ENCODE measurements around the gene KARS1. TPM values are rescaled to one million over a fixed set of nuclear protein-coding genes. Genes with fewer than 3 reads are reported as not detected.
"Not testable (repeated sequence)": the region's sequence is repeated elsewhere in the genome, so short reads cannot be mapped to it uniquely, and the experiment has no call there.

The KARS1 gene
- total RNA-seq, 1 donor from 2014 or later, result 93.3 TPM

GRCh38 chr16:75593825-75594820, 53.3 kb downstream of the KARS1 start:
- Mint-ChIP-seq H3K27ac (ENCODE audit: unreplicated experiment) (no peak overlapping the region), H3K4me3 (ENCODE audit: unreplicated experiment) (no peak overlapping the region), H3K4me1 (ENCODE audit: low read depth) (peaks cover 12% of the 10 kb centered on the region), H3K27me3 (ENCODE audit: low read depth) (no peaks in the 10 kb centered on the region), H3K36me3 (ENCODE audit: low read depth) (peaks cover 14% of the 10 kb centered on the region), H3K9me3 (ENCODE audit: low read depth) (peaks cover 12% of the 10 kb centered on the region)
- TF ChIP-seq CTCF (IDR thresholded peaks at IDR 0.05), result no peak
- DNase-seq (ENCODE audit: low spot score), result no peak

GRCh38 chr16:75593308-75593707, 54.2 kb downstream of the KARS1 start:
- no peak for TF ChIP-seq CTCF (IDR thresholded peaks at IDR 0.05)

GRCh38 chr16:75591927-75592326, 55.5 kb downstream of the KARS1 start:
- H3K27ac Mint-ChIP-seq (ENCODE audit: unreplicated experiment), result peak overlapping the region; percentile 36
- DNase-seq (ENCODE audit: low spot score); H3K4me3 Mint-ChIP-seq (ENCODE audit: unreplicated experiment): not testable (repeated sequence)

More at GRCh38 chr16:75593308-75593707, 54.2 kb downstream of the KARS1 start:
- Mint-ChIP-seq H3K27ac (ENCODE audit: unreplicated experiment) (no peak overlapping the region), H3K36me3 (ENCODE audit: low read depth) (peaks cover 13% of the 10 kb centered on the region), H3K27me3 (ENCODE audit: low read depth) (no peaks in the 10 kb centered on the region), H3K4me3 (ENCODE audit: unreplicated experiment) (no peak overlapping the region), H3K9me3 (ENCODE audit: low read depth) (peaks cover 12% of the 10 kb centered on the region), H3K4me1 (ENCODE audit: low read depth) (peaks cover 12% of the 10 kb centered on the region)
- no peak for DNase-seq (ENCODE audit: low spot score)

GRCh38 chr16:75590920-75591843, 56.3 kb downstream of the KARS1 start:
- H3K9me3 Mint-ChIP-seq (ENCODE audit: low read depth), result no peaks in the 10 kb centered on the region
- H3K4me1 Mint-ChIP-seq (ENCODE audit: low read depth), result peaks cover 12% of the 10 kb centered on the region
- peak; percentile 43 for TF ChIP-seq CTCF (IDR thresholded peaks at IDR 0.05)
- no peak for DNase-seq (ENCODE audit: low spot score)
- no peak overlapping the region for H3K4me3 Mint-ChIP-seq (ENCODE audit: unreplicated experiment)
- no peaks in the 10 kb centered on the region for H3K27me3 Mint-ChIP-seq (ENCODE audit: low read depth)
- H3K36me3 Mint-ChIP-seq (ENCODE audit: low read depth), result no peaks in the 10 kb centered on the region
- peak overlapping the region; percentile 90 for H3K27ac Mint-ChIP-seq (ENCODE audit: unreplicated experiment)

More at GRCh38 chr16:75591927-75592326, 55.5 kb downstream of the KARS1 start:
- peaks cover 12% of the 10 kb centered on the region for H3K4me1 Mint-ChIP-seq (ENCODE audit: low read depth)
- H3K27me3 Mint-ChIP-seq (ENCODE audit: low read depth); H3K9me3 Mint-ChIP-seq (ENCODE audit: low read depth); H3K36me3 Mint-ChIP-seq (ENCODE audit: low read depth): not testable (repeated sequence)

- Mint-ChIP-seq H3K36me3 (ENCODE audit: low read depth) (no peaks in the 10 kb centered on the region), H3K27ac (ENCODE audit: unreplicated experiment) (no peak overlapping the region), H3K27me3 (ENCODE audit: low read depth) (no peaks in the 10 kb centered on the region), H3K9me3 (ENCODE audit: low read depth) (no peaks in the 10 kb centered on the region), H3K4me3 (ENCODE audit: unreplicated experiment) (no peak overlapping the region), H3K4me1 (ENCODE audit: low read depth) (peaks cover 12% of the 10 kb centered on the region)
- no peak for DNase-seq (ENCODE audit: low spot score)
- no peak for TF ChIP-seq CTCF (IDR thresholded peaks at IDR 0.05)
These were observed 58.2 kb downstream of the KARS1 start for GRCh38 chr16:75589306-75589705.
